K562 (cell line): Measurements from ENCODE around the gene RMND5A. TPM values are rescaled to one million over a fixed set of nuclear protein-coding genes. Genes with fewer than 3 reads are reported as not detected.
"Not testable (repeated sequence)": the region's sequence is repeated elsewhere in the genome, so short reads cannot be mapped to it uniquely, and the experiment has no call there.

Experiments
- ATAC-seq: fragments of 200-7000 bp; cut with Tn5 transposase; 3 replicates; pipeline ENCODE4 v1.9.1; 2020; ENCODE audit warnings: moderate library complexity
- BruUV-seq: library from RNA; stranded (reverse); fragments of 400-500 nt; replicated peaks from 2 replicates; lab custom pipeline; 2021; lab: Mats Ljungman, UMichigan
- CTCF ChIA-PET: fragments of 300-600 bp; formaldehyde crosslinking; extraction: SDS; loops from one replicate; lab custom pipeline; 2021; ENCODE audit warnings: low intra/inter-chr PET ratio; lab: Yijun Ruan, JAX
- POLR2A ChIA-PET: fragments of 300-600, 350-650 bp; sonication (Branson Sonifier 250); formaldehyde crosslinking; extraction: SDS; loops from one replicate; lab custom pipeline; 2021; ENCODE audit warnings: antibody characterized with exemption, inconsistent platforms; lab: Yijun Ruan, JAX
- DNase-seq, 4 experiments: peaks; one replicate each; pipeline versions ENCODE4 v3.0.0 to v3.0.0-alpha.2; 2011 to 2018; ENCODE audit warnings: low spot score in 3 of 4, mixed read lengths in 3 of 4; ENCODE audit errors: extremely low read depth in 1 of 4
- FAIRE-seq: peaks from 2 replicates; lab custom pipeline; 2011; peaks lifted over from hg19 to GRCh38; lab: Jason Lieb, UNC
- H2AFZ ChIP-seq: 2 replicates; pipeline ENCODE4 v1.6.0; 2011; ENCODE audit warnings: low read depth, low read length, control low read depth, inconsistent platforms
- H3K27ac ChIP-seq: fragments of 200-600 bp; 3 replicates; pipeline ENCODE4 v1.8.0; 2011; ENCODE audit warnings: low read depth, mild to moderate bottlenecking, control low read depth, inconsistent platforms, low read length, moderate library complexity, mixed read lengths; ENCODE audit errors: extremely low read depth
- H3K27me3 ChIP-seq, 2 experiments: fragments of 300-600 bp in 1 of 2; 2 replicates in 1 of 2; 3 replicates in 1 of 2; pipeline versions ENCODE4 v1.6.0 to v1.8.0; 2011; ENCODE audit warnings: inconsistent platforms in 2 of 2, low read length in 2 of 2, mild to moderate bottlenecking in 1 of 2, mixed read lengths in 1 of 2, moderate library complexity in 1 of 2; ENCODE audit not compliant: control insufficient read depth in 2 of 2, insufficient read depth in 2 of 2
- H3K36me3 ChIP-seq: fragments of 300-600 bp; 3 replicates; pipeline ENCODE4 v1.8.0; 2011; ENCODE audit warnings: mild to moderate bottlenecking, low read length, inconsistent platforms; ENCODE audit not compliant: control insufficient read depth, insufficient read depth
- H3K4me1 ChIP-seq, 2 experiments: fragments of 200-600 bp in 1 of 2; replicated peaks in 1 of 2; 2 replicates in 1 of 2; 3 replicates in 1 of 2; pipeline versions ENCODE4 v1.5.1 to v1.8.0; 2011; ENCODE audit warnings: inconsistent platforms in 2 of 2, low read length in 2 of 2, mild to moderate bottlenecking in 1 of 2, mixed read lengths in 1 of 2, moderate library complexity in 1 of 2; ENCODE audit not compliant: control insufficient read depth in 2 of 2, insufficient read depth in 2 of 2
- H3K4me2 ChIP-seq: 2 replicates; pipeline ENCODE4 v1.6.1; 2011; ENCODE audit warnings: low read length, control low read depth, inconsistent platforms, mixed read lengths; ENCODE audit not compliant: insufficient read depth
- H3K4me3 ChIP-seq: fragments of 200-600 bp; sonication (generic), shearing (Covaris generic); 2 replicates; pipeline ENCODE4 v1.5.1; 2016; ENCODE audit warnings: control low read depth, inconsistent platforms
- H3K79me2 ChIP-seq: fragments of 200-600 bp; 3 replicates; pipeline ENCODE4 v1.8.0; 2011; ENCODE audit warnings: low read length, inconsistent platforms; ENCODE audit not compliant: control insufficient read depth, insufficient read depth
- H3K9ac ChIP-seq, 2 experiments: 2 replicates each; pipeline versions ENCODE4 v1.6.0 to v1.6.1; 2011; ENCODE audit warnings: low read depth in 2 of 2, low read length in 2 of 2, control low read depth in 1 of 2, inconsistent platforms in 1 of 2, mild to moderate bottlenecking in 1 of 2, mixed read lengths in 1 of 2; ENCODE audit not compliant: insufficient read depth in 1 of 2
- H3K9me1 ChIP-seq: one replicate; pipeline ENCODE4 v1.6.0; 2011; ENCODE audit warnings: inconsistent platforms, mild to moderate bottlenecking, low read length, moderate library complexity; ENCODE audit not compliant: control insufficient read depth, insufficient read depth
- H3K9me3 ChIP-seq: replicated peaks from 2 replicates; pipeline ENCODE4 v1.5.1; 2011; ENCODE audit warnings: low read depth, low read length, inconsistent platforms; ENCODE audit not compliant: control insufficient read depth, insufficient read depth
- H4K20me1 ChIP-seq: replicated peaks from 2 replicates; pipeline ENCODE4 v1.6.1; 2011; ENCODE audit warnings: low read length, inconsistent platforms, mixed read lengths; ENCODE audit not compliant: control insufficient read depth, insufficient read depth
- WGBS: fragments of 100-300 bp; shearing (Covaris generic); methylation state at CpG from one replicate; pipeline ENCODE4 v1.1.6; 2016; ENCODE audit warnings: low coverage, mixed read lengths; ENCODE audit not compliant: insufficient coverage; ENCODE audit errors: missing lambda C conversion rate; 5-methylcytosine and 5-hydroxymethylcytosine counted together
- in situ Hi-C: fragments of 300-500 bp; cut with MboI; formaldehyde crosslinking; loops from 4 replicates; pipeline ENCODE4 v1.15.0; 2018; ENCODE audit warnings: inconsistent platforms, mixed read lengths
- intact Hi-C: fragments of 100-400 bp; cut with micrococcal nuclease; formaldehyde crosslinking; loops from 2 replicates; pipeline ENCODE4 v1.14.2; 2022
- polyA plus RNA-seq, 8 experiments: library from polyadenylated mRNA; depleted of rRNA in 4 of 8; stranded (reverse) in 5 of 8; unstranded in 3 of 8; fragments of >200 nt; fragmentation: Nextera tagmentation in 2 of 8; fragmentation: Illumina TruSeq in 1 of 8; extraction: Ambion mirVana in 2 of 8; extraction: Trizol in 1 of 8; gene quantifications; 2 replicates each; pipeline versions ENCODE4 v1.2.1 to v1.2.3, GENCODE V29; 2011 to 2014; ENCODE audit warnings: inconsistent platforms in 1 of 8, missing spikeins in 1 of 8
- total RNA-seq, 7 experiments: library from RNA; depleted of rRNA in 6 of 7; stranded (reverse); fragments of >200 nt in 6 of 7; fragmentation: Illumina TruSeq in 2 of 7; extraction: Trizol in 2 of 7; gene quantifications; 2 replicates each; pipeline versions ENCODE4 v1.2.1 to v1.2.3, GENCODE V29; 2011 to 2021; ENCODE audit warnings: low replicate concordance in 1 of 7

RMND5A gene
- total and polyA plus RNA-seq, 9 of the 15 experiments (the other 6 are each of a cell fraction or from before 2014, with no cell fraction given) = 13.2 to 43.5 (median 34.1) TPM

GRCh38 chr2:86733528-86733927 is 13.4 kb downstream of the RMND5A start:
- WGBS = no CpG with 5 or more reads among the region's 4 CpGs
- not testable (repeated sequence) for BruUV-seq, H3K4me2 ChIP-seq

GRCh38 chr2:86734896-86735295 is 14.8 kb downstream of the RMND5A start:
- no CpG with 5 or more reads among the region's 1 CpG for WGBS
- ATAC-seq, H3K4me3 ChIP-seq, DNase-seq, H3K4me1 ChIP-seq, in situ Hi-C loops, H4K20me1 ChIP-seq, H3K36me3 ChIP-seq, H2AFZ ChIP-seq, H3K9me1 ChIP-seq, H3K9me3 ChIP-seq, CTCF ChIA-PET, H3K79me2 ChIP-seq, FAIRE-seq, BruUV-seq, H3K9ac ChIP-seq, H3K27ac ChIP-seq, H3K4me2 ChIP-seq, H3K27me3 ChIP-seq, intact Hi-C loops, POLR2A ChIA-PET: not testable (repeated sequence)

More at GRCh38 chr2:86733528-86733927, 13.4 kb downstream of the RMND5A start:
- H3K27ac ChIP-seq, POLR2A ChIA-PET, DNase-seq, H3K79me2 ChIP-seq, intact Hi-C loops, in situ Hi-C loops, H4K20me1 ChIP-seq, H3K4me3 ChIP-seq, H3K9me3 ChIP-seq, H2AFZ ChIP-seq, H3K9me1 ChIP-seq, H3K27me3 ChIP-seq, H3K36me3 ChIP-seq, H3K4me1 ChIP-seq, CTCF ChIA-PET, H3K9ac ChIP-seq: not testable (repeated sequence)
- ATAC-seq (peak; percentile 23; the same call in 1 of the 3 replicates), FAIRE-seq (peak; percentile 32)

- FAIRE-seq = peak; percentile 44
- H4K20me1 ChIP-seq, H3K9me3 ChIP-seq, H3K27ac ChIP-seq, DNase-seq, H3K4me2 ChIP-seq, H3K36me3 ChIP-seq, H3K79me2 ChIP-seq, H3K27me3 ChIP-seq, intact Hi-C loops, CTCF ChIA-PET, H3K9me1 ChIP-seq, POLR2A ChIA-PET, in situ Hi-C loops, H3K9ac ChIP-seq, BruUV-seq, ATAC-seq, H3K4me3 ChIP-seq, H3K4me1 ChIP-seq, H2AFZ ChIP-seq: not testable (repeated sequence)
Measured at GRCh38 chr2:86739485-86739884, 19.4 kb downstream of the RMND5A start.

- BruUV-seq, H3K9me3 ChIP-seq, H2AFZ ChIP-seq, in situ Hi-C loops, DNase-seq, intact Hi-C loops, H3K9me1 ChIP-seq, POLR2A ChIA-PET, H4K20me1 ChIP-seq, H3K27ac ChIP-seq, H3K4me3 ChIP-seq, H3K4me2 ChIP-seq, H3K9ac ChIP-seq, H3K27me3 ChIP-seq, ATAC-seq, H3K4me1 ChIP-seq, CTCF ChIA-PET, H3K79me2 ChIP-seq: not testable (repeated sequence)
- H3K36me3 ChIP-seq = peaks cover 12% of the 10 kb centered on the region; the same call in 2 of the 3 replicates
- peak; percentile 54 for FAIRE-seq
- no CpG with 5 or more reads among the region's 11 CpGs for WGBS
Measured at GRCh38 chr2:86739889-86740288, 19.8 kb downstream of the RMND5A start.
